Sigmoid colon (tissue), 4 donors: ENCODE data around the gene ACTL7A.

Experiments
- CTCF ChIP-seq, 4 experiments: fragments of 450-650 bp in 3 of 4; fragments of 200-600 bp in 1 of 4; IDR thresholded peaks; one replicate each; pipeline ENCODE4 v1.5.1; 2016 to 2019; ENCODE audit warnings: antibody characterized with exemption in 4 of 4, mild to moderate bottlenecking in 3 of 4, moderate library complexity in 2 of 4
- POLR2A ChIP-seq, 2 donors: fragments of 450-650 bp; IDR thresholded peaks; one replicate each; pipeline ENCODE4 v1.6.1; 2016; ENCODE audit warnings: antibody characterized with exemption in 2 of 2, mild to moderate bottlenecking in 2 of 2, moderate library complexity in 2 of 2
- POLR2AphosphoS5 ChIP-seq, 4 donors: sonication (generic); formaldehyde crosslinking; IDR thresholded peaks; one replicate each; pipeline ENCODE4 v1.6.1; 2017; ENCODE audit warnings: antibody characterized with exemption in 4 of 4

GRCh38 chr9:108859459-108860114 is 2.5 kb upstream of the ACTL7A start:
- TF ChIP-seq POLR2AphosphoS5 (IDR thresholded peaks at IDR 0.05) (no peak), CTCF (IDR thresholded peaks at IDR 0.05) (no peak), POLR2A (IDR thresholded peaks at IDR 0.05) (no peak)
